ENCODE results near the gene PXYLP1.

The PXYLP1 gene

GRCh38 chr3:141250828-141251227, 19.2 kb downstream of the PXYLP1 start:
- no peak for DNase-seq

GRCh38 chr3:141253326-141253725, 21.7 kb downstream of the PXYLP1 start:
- no peak for DNase-seq

- no peak for DNase-seq
Measured at GRCh38 chr3:141253811-141254210, 22.2 kb downstream of the PXYLP1 start.

GRCh38 chr3:141255137-141255845, 23.7 kb downstream of the PXYLP1 start:
- DNase-seq = no peak

GRCh38 chr3:141255846-141256261, 24.2 kb downstream of the PXYLP1 start:
- no peak for DNase-seq

- no peak for DNase-seq
Measured at GRCh38 chr3:141256820-141257219, 25.2 kb downstream of the PXYLP1 start.

- DNase-seq = no peak
Measured at GRCh38 chr3:141257961-141258360, 26.3 kb downstream of the PXYLP1 start.

- no peak for DNase-seq
Measured at GRCh38 chr3:141258973-141259372, 27.3 kb downstream of the PXYLP1 start.

GRCh38 chr3:141259821-141260629, 28.4 kb downstream of the PXYLP1 start:
- DNase-seq = no peak

GRCh38 chr3:141260630-141260927, 29.0 kb downstream of the PXYLP1 start:
- DNase-seq = no peak

- DNase-seq = no peak
Measured at GRCh38 chr3:141261472-141262307, 30.1 kb downstream of the PXYLP1 start.

GRCh38 chr3:141262308-141262705, 30.7 kb downstream of the PXYLP1 start:
- no peak for DNase-seq

- DNase-seq = no peak
Measured at GRCh38 chr3:141266186-141266585, 34.6 kb downstream of the PXYLP1 start.

GRCh38 chr3:141266797-141267555, 35.4 kb downstream of the PXYLP1 start:
- no peak for DNase-seq

GRCh38 chr3:141267629-141268028, 36.0 kb downstream of the PXYLP1 start:
- DNase-seq = no peak

- DNase-seq = no peak
Measured at GRCh38 chr3:141268306-141268705, 36.7 kb downstream of the PXYLP1 start.

- DNase-seq = no peak
Measured at GRCh38 chr3:141268791-141269190, 37.2 kb downstream of the PXYLP1 start.

GRCh38 chr3:141269961-141270360, 38.3 kb downstream of the PXYLP1 start:
- DNase-seq = no peak

GRCh38 chr3:141271279-141272030, 39.8 kb downstream of the PXYLP1 start:
- DNase-seq = no peak

- DNase-seq = no peak
Measured at GRCh38 chr3:141272906-141273662, 41.5 kb downstream of the PXYLP1 start.

- DNase-seq = no peak
Measured at GRCh38 chr3:141273700-141274410, 42.2 kb downstream of the PXYLP1 start.
